ENCODE measurements around the gene ABLIM2. TPM values are rescaled to one million over a fixed set of nuclear protein-coding genes. Genes with fewer than 3 reads are reported as not detected.

ABLIM2 gene
- total and polyA plus RNA-seq, 2 of the 13 experiments (the other 11 are each of a cell fraction or from before 2014, with no cell fraction given) = 0.20 to 0.37 TPM

DNA sequence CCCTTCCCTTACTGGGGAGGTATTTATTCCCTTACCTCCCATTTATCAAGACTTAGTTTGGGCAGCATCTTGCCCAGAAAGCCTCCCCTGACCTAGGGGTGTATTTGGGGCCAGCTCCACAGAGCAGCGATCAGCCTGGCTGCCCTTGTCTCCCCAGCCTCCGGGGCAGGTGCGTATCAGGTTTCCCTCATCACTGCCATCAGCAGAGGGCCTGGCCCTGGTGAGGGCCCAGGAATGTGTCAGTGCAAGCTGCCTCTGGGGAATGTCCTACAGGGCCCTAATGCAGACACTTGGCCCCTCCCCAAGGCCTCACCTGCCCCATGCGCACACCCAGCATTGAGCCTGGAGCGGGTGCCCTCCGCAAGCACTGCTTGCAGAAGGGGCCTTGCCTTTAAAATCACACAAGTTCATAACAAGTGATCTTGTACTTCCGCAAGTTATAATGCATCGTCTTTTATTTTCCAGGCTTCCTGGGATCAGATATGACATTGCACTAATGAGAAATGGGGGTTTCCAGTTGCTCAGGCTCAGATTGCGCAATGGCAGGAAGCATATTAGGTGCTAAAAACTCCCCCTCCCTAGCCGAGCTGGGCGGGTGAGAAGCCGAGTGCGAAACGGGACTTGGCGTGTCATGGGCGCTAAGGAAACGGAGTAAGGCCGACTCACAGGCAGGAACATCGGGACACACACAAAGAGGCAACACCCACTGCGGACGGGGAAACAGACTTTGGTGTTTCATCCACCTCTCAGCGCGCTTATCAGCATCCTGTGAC lies 193.5 kb downstream of the ABLIM2 start (continued):
- TF ChIP-seq ZNF687 (CRISPR knock-in tag; IDR thresholded peaks at IDR 0.05) = peak; percentile 25; the same call in 1 of the 2 replicates
- no peak for TF ChIP-seq ZNF550 (CRISPR knock-in tag; IDR thresholded peaks at IDR 0.05; ENCODE audit: borderline replicate concordance)

- no peak for DNase-seq (ENCODE audit: low spot score)
- CTCF ChIA-PET (ENCODE audit: low intra/inter-chr PET ratio, low total read pairs) = no interaction called here
- Histone ChIP-seq H3K36me3 (replicated peaks in 1 of 2; ENCODE audit: control insufficient read depth in 1 of 2, insufficient read depth in 2 of 2, low read length in 2 of 2) (no peaks in the 10 kb centered on the region), H2AFZ (ENCODE audit: low read length) (no peak overlapping the region), H3K9me3 (ENCODE audit: low read length) (no peaks in the 10 kb centered on the region), H3K79me2 (ENCODE audit: insufficient read depth, low read length) (no peaks in the 10 kb centered on the region), H3K9ac (ENCODE audit: insufficient read depth, low read depth, low read length) (no peak overlapping the region), H3K27me3 (ENCODE audit: control insufficient read depth in 1 of 2, insufficient read depth in 2 of 2, low read length in 2 of 2) (peaks cover 2 to 31% of the 10 kb centered on the region in 2 experiments), H3K4me1 (ENCODE audit: insufficient read depth, low read length) (peaks cover 92% of the 10 kb centered on the region), H3K27ac (ENCODE audit: extremely low read length, insufficient read depth, low read length) (no peak overlapping the region), H3K4me2 (ENCODE audit: low read depth, low read length) (no peak overlapping the region), H4K20me1 (ENCODE audit: insufficient read depth, low read length) (no peaks in the 10 kb centered on the region), H3K4me3 (replicated peaks in 1 of 3; ENCODE audit: insufficient read depth in 1 of 3, low read depth in 2 of 3, low read length in 3 of 3) (no peak overlapping the region)
- no peak for FAIRE-seq
- TF ChIP-seq ISL2 (CRISPR knock-in tag; IDR thresholded peaks at IDR 0.05) (no peak), GTF3A (CRISPR knock-in tag; conservative IDR thresholded peaks at IDR 0.05) (no peak)
- 51% methylated on average over 5 of the region's 5 CpGs for WGBS (ENCODE audit: low lambda C conversion rate)
- ATAC-seq = no peak
- POLR2A ChIA-PET = no interaction called here
- intact Hi-C loops (cut with micrococcal nuclease; ENCODE audit: unreplicated experiment) = no loop called here
- in situ Hi-C loops (cut with HindIII; ENCODE audit: extremely low pct_ligation_motif_present, low pct_unique_long_range_greater_than_20kb) = no loop called here
- BruUV-seq (replicated peaks) = no TSS peak
Observed at GRCh38 chr4:7964459-7964858, 194.2 kb downstream of the ABLIM2 start.

Data from HepG2 (cell line).